Transverse colon (tissue), 4 donors: ENCODE results near the gene POTEM. TPM values are rescaled to one million over a fixed set of nuclear protein-coding genes. Genes with fewer than 3 reads are reported as not detected.
"Not testable (repeated sequence)": the region's sequence is repeated elsewhere in the genome, so short reads cannot be mapped to it uniquely, and the experiment has no call there.

Source experiments
- DNase-seq: peaks from one replicate; pipeline ENCODE4 v3.0.0-alpha.2; 2019
- H3K27ac ChIP-seq, 4 donors: fragments of 200-600 bp; sonication (generic); 2 replicates each; pipeline ENCODE4 v1.5.1; 2016 to 2018; ENCODE audit warnings: inconsistent platforms in 4 of 4
- H3K27me3 ChIP-seq: fragments of 200-600 bp; sonication (generic); 2 replicates; pipeline ENCODE4 v1.5.1; 2017; ENCODE audit warnings: inconsistent platforms
- H3K36me3 ChIP-seq, 4 donors: fragments of 200-600 bp; sonication (generic); 2 replicates each; pipeline ENCODE4 v1.5.1; 2017 to 2019; ENCODE audit warnings: inconsistent platforms in 4 of 4
- H3K4me1 ChIP-seq, 4 donors: fragments of 200-600 bp; sonication (generic); 2 replicates each; pipeline ENCODE4 v1.5.1; 2017 to 2020; ENCODE audit warnings: inconsistent platforms in 4 of 4
- H3K4me3 ChIP-seq, 4 donors: fragments of 200-600 bp; sonication (generic); 1 replicate in 1 of 4; 2 replicates in 3 of 4; pipeline versions ENCODE4 v1.5.1 to v1.6.1; 2017 to 2019; ENCODE audit warnings: inconsistent platforms in 4 of 4
- H3K9me3 ChIP-seq, 2 donors: fragments of 200-600 bp; sonication (generic); 2 replicates each; pipeline ENCODE4 v1.5.1; 2017 to 2019; ENCODE audit warnings: inconsistent platforms in 2 of 2
- WGBS, 2 donors: methylation state at CpG; one replicate each; pipeline ENCODE4 v1.1.5; 2018; ENCODE audit warnings: low coverage in 1 of 2; 5-methylcytosine and 5-hydroxymethylcytosine counted together
- in situ Hi-C, 4 donors: fragments of 200-750 bp; cut with MboI; loops; one replicate each; pipeline versions ENCODE4 v1.15.0 to v1.15.1; 2017; ENCODE audit warnings: low sequenced_read_pairs in 3 of 4, low pct_ligation_motif_present in 1 of 4, low pct_unique_long_range_greater_than_20kb in 1 of 4
- intact Hi-C: fragments of 100-400 bp; cut with DNase I; formaldehyde crosslinking; loops from one replicate; pipeline ENCODE4 v1.15.1; 2023; ENCODE audit warnings: low total_unique reads
- total RNA-seq, 4 donors: library from RNA; depleted of rRNA; stranded (reverse); fragments of >200 nt; gene quantifications; one replicate each; pipeline ENCODE4 v1.1.0, GENCODE V29; 2016

Gene POTEM
- total RNA-seq, 4 donors from 2014 or later: not detected

DNA sequence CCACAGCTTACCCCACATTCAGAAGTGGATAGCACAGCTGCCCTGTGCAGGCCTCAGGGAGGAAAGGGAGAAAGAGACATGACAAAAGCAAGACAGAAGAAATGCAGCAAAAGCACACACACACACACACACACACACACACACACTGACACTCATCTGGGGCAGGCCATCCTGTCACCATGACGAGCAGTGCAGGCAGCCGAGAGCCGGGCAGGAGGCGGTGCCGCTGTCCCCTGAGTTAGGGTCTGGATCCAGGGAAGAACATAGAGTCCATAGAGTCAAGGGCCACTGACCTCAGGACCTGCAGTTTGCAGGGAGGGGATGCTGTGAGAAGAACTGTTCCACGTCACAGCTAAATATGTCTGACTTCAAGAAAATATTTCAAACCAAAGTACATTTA is 4.0 kb upstream of the POTEM start:
- 67 to 85% methylated on average over 1 to 6 of the region's 6 CpGs for WGBS, 2 donors
- H3K4me3 ChIP-seq, H3K9me3 ChIP-seq, H3K36me3 ChIP-seq, DNase-seq, H3K4me1 ChIP-seq, H3K27ac ChIP-seq, intact Hi-C loops, in situ Hi-C loops, H3K27me3 ChIP-seq: not testable (repeated sequence)

DNA sequence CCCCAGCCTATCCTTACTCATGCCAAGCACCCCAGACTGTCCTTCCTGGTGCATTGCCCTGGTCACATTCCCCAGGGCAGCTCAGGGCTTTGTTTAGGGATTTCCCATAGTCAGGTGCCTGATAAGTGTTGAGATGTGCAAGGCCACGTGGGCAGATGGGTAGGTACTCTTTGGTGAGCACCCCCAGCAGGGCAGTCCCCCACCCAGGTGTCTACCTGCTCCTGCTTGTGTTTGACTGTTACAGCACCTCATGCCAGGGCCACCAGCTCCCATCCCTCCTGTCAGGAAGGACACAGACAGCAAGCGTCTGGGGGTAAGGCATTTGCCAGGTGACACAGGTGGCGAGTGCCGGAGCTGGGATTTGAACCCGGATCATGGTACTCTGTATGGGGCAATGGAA is 2.4 kb upstream of the POTEM start:
- H3K27me3 ChIP-seq, in situ Hi-C loops, DNase-seq: not testable (repeated sequence)

DNA sequence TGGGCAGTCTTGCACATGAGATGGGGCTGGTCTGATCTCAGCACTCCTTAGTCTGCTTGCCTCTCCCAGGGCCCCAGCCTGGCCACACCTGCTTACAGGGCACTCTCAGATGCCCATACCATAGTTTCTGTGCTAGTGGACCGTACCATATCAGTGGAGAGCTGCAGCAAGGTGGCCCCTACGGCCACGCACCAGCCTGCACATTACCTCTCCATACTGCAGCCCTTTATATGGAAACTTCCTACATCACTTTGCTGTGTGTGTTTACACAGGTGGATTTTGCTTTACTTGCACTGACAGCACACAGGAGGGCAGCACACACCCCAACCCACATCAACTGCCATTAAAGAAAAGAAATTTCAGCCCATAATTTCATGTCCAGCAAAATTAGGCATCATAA is 35.3 kb downstream of the POTEM start:
- H3K36me3 ChIP-seq, intact Hi-C loops, H3K27me3 ChIP-seq, H3K9me3 ChIP-seq, H3K27ac ChIP-seq, H3K4me1 ChIP-seq, H3K4me3 ChIP-seq, DNase-seq, in situ Hi-C loops: not testable (repeated sequence)
- 75 to 89% methylated on average over 3 of the region's 3 CpGs for WGBS, 2 donors

More for the DNA sequence above, 2.4 kb upstream of the POTEM start:
- H3K4me3 ChIP-seq, intact Hi-C loops, H3K4me1 ChIP-seq, H3K27ac ChIP-seq, H3K36me3 ChIP-seq, H3K9me3 ChIP-seq: not testable (repeated sequence)
- WGBS, 2 donors: no CpG with 5 or more reads among the region's 5 CpGs

DNA sequence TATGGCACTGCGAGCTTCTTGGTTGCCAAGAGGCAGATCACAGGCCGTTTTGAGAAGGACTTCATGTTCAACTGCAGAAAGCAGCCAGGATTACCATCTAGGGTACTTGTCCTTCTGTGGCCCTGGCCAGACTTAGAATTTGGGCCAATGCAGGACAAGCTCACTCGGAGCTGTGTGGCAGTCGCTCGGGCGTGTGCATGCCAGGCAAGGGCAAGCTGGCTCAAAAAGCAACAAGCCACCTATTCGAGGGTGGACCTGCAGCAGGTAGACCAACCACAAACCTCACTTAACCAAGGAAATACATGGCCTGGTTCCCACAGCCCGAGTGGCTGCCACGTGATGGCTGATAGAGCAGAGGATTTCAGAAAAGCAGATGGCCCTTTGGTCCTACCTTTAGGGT is 39.3 kb downstream of the POTEM start:
- in situ Hi-C loops: not testable (repeated sequence)

DNA sequence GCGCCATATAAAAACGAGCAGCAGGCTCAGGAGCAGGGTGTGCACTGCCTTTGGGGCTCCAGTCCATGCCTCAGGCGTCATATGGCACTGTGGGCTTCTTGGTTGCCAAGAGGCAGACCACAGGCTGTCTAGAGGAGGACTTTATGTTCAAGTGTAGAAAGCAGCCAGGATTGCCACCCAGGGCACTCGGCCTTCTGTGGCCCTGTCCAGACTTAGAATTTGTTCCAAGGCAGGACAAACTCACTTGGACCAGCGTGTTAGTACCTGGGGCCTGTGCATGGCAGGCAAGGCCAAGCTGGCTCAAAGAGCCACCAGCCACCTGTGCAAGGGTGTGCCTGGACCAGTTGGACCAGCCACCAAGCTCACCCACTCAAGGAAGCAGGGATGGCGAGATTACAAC is 40.4 kb downstream of the POTEM start:
- H3K27me3 ChIP-seq, H3K4me1 ChIP-seq, in situ Hi-C loops, intact Hi-C loops, H3K9me3 ChIP-seq, H3K36me3 ChIP-seq, DNase-seq, H3K27ac ChIP-seq, H3K4me3 ChIP-seq: not testable (repeated sequence)
- 80% methylated on average over 1 of the region's 6 CpGs; no CpG with 5 or more reads in 1 of the 2 donors for WGBS, 2 donors

More for the DNA sequence above, 39.3 kb downstream of the POTEM start:
- H3K9me3 ChIP-seq, H3K36me3 ChIP-seq, H3K4me3 ChIP-seq, H3K4me1 ChIP-seq, intact Hi-C loops, H3K27me3 ChIP-seq, H3K27ac ChIP-seq, DNase-seq: not testable (repeated sequence)
- no CpG with 5 or more reads among the region's 9 CpGs for WGBS, 2 donors

DNA sequence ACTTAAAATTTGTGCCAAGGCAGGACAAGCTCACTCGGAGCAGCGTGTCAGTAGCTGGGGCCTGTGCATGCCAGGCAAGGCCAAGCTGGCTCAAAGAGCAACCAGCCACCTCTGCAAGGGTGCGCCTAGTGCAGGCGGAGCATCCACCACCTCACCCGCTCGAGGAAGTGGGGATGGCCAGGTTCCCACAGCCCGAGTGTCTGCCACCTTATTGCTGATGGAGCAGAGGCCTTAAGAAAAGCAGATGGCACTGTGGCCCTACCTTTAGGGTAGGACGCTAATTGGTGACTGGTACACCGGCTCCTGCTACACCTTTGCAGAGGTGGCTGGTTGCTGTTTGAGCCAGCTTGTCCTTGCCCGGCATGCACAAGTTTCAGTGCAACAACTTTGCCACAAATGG is 43.8 kb downstream of the POTEM start:
- H3K4me1 ChIP-seq, H3K27ac ChIP-seq, in situ Hi-C loops, DNase-seq, H3K27me3 ChIP-seq, H3K9me3 ChIP-seq, H3K4me3 ChIP-seq, intact Hi-C loops, H3K36me3 ChIP-seq: not testable (repeated sequence)
- WGBS, 2 donors: 100% methylated on average over 2 of the region's 10 CpGs; no CpG with 5 or more reads in 1 of the 2 donors

DNA sequence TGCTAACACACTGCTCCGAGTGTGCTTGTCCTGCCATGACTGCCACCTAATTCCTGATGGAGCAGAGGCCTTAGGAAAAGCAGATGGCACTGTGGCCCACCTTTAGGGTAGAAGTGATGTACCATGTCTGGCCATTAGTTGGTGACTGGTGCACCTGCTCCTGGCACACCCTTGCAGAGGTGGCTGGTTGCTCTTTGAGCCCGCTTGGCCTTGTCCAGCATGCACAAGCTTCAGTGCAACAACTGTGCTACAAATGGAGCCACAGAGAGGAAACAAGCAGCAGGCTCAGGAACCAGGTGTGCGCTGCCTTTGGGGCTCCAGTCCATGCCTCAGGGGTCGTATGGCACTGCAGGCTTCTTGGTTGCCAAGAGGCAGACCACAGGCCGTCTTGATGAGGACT is 44.5 kb downstream of the POTEM start:
- no CpG with 5 or more reads among the region's 5 CpGs for WGBS, 2 donors
- not testable (repeated sequence) for DNase-seq

DNA sequence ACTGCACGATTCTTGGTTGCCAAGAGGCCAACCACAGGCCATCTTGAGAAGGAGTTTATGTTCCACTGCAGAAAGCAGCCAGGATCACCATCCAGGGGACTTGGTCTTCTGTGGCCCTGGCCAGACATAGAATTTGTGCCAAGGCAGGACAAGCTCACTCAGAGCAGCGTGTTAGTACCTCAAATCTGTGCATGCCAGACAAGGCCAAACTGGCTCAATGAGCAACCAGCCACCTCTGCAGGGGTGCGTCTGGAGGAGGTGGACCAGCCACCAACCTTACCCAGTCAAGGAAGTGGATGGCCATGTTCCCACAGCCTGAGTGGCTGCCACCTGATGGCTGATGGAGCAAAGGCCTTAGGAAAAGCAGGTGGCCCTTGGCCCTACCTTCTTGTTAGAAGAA is 48.0 kb downstream of the POTEM start:
- H3K36me3 ChIP-seq, intact Hi-C loops, H3K4me3 ChIP-seq, H3K9me3 ChIP-seq, H3K4me1 ChIP-seq, DNase-seq, in situ Hi-C loops, H3K27me3 ChIP-seq, H3K27ac ChIP-seq: not testable (repeated sequence)
- no CpG with 5 or more reads among the region's 3 CpGs for WGBS, 2 donors

More for the DNA sequence above, 44.5 kb downstream of the POTEM start:
- H3K36me3 ChIP-seq, H3K4me1 ChIP-seq, in situ Hi-C loops, H3K27ac ChIP-seq, H3K27me3 ChIP-seq, H3K4me3 ChIP-seq, H3K9me3 ChIP-seq, intact Hi-C loops: not testable (repeated sequence)

DNA sequence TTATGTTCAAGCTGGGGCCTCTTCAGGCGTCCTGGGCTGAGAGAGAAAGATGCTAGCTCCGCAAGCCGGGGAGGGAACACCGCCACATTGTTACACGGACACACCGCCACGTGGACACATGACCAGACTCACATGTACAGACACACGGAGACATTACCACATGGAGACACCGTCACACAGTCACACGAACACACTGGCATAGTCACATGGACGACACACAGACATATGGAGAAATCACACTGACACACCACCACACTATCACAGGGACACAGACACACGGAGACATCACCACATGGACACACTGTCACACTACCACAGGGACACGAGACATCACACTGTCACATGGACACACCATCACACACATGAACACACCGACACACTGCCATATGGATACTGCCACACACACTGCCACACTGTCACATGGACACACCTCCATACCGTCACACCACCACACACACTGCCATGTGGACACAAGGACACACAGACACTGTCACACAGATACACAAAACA is 57.9 kb downstream of the POTEM start:
- H3K36me3 ChIP-seq, in situ Hi-C loops, H3K27me3 ChIP-seq, H3K27ac ChIP-seq, H3K9me3 ChIP-seq, H3K4me3 ChIP-seq, intact Hi-C loops, H3K4me1 ChIP-seq, DNase-seq: not testable (repeated sequence)
- no CpG with 5 or more reads among the region's 15 CpGs for WGBS, 2 donors

DNA sequence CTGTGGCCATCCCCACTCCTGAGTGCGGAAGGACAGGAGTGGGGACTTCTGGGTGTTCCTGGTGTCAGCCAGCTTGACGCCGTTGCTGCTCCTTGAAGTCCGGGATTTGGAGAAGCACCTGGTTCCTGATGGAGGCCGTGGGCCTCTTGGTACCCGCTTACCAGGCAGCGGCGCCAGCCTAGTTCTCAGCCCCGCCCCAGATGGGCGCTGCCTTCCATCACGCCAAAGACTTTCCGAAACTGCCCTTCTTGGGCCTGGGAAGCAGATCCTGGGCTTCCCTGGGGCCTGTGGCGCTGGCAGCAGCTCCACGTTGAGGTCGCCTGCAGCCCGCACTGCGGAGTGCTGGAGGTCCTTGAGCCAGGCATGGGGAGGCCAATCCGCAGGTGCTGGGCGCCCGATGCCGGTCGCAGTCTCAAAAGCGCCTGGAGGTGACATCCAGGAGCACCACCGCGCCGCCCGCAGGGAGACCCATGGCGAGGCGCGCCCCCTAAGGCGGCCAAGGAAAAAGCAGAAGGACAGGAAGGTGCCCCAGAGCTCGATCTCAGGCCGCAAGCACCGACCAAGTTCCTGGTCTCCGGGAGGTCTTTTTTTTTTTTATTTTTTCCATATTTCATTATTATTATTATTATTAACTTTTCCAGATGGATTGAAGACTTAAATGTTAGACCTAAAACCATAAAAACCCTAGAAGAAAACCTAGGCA is 59.6 kb downstream of the POTEM start:
- H3K4me3 ChIP-seq, H3K4me1 ChIP-seq, H3K36me3 ChIP-seq, in situ Hi-C loops, H3K27ac ChIP-seq, H3K9me3 ChIP-seq, intact Hi-C loops, H3K27me3 ChIP-seq, DNase-seq: not testable (repeated sequence)
- WGBS, 2 donors: no CpG with 5 or more reads among the region's 35 CpGs

DNA sequence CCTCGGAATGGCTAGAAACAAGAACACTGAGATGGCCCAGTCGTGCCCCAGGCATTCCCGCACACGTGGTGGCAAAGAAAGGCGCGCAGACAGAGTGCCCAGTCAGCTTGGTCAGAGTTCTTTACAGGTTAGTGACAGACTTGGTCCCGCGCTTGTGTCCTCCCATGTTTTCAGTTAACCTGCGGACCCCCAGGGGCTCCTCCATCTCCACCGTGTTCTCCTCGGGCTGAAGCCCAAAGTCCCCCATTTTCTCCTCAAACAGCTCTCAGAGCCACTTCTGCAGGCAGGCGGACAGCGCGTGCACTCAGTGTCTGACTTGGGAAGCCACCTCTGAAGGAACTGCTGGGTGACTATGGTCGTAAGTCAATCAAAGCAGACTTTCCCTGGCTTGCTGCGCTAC is 60.7 kb downstream of the POTEM start:
- in situ Hi-C loops: not testable (repeated sequence)
- no CpG with 5 or more reads among the region's 16 CpGs for WGBS, 2 donors

More for the DNA sequence above, 60.7 kb downstream of the POTEM start:
- intact Hi-C loops, H3K4me1 ChIP-seq, H3K36me3 ChIP-seq, H3K9me3 ChIP-seq, DNase-seq, H3K4me3 ChIP-seq, H3K27me3 ChIP-seq, H3K27ac ChIP-seq: not testable (repeated sequence)
